HCT116 (cell line): ENCODE results near the gene IGF2.

ENCODE experiments used
- EZH2 ChIP-seq: fragments of 200-600 bp; sonication (generic); IDR thresholded peaks from 2 replicates; pipeline ENCODE4 v1.6.1; 2017; ENCODE audit warnings: antibody characterized with exemption, mixed run types
- POLR2A ChIP-seq: IDR thresholded peaks from 2 replicates; pipeline ENCODE4 v1.7.0; 2011; ENCODE audit warnings: borderline replicate concordance; ENCODE audit not compliant: insufficient read depth, insufficient read length; ENCODE audit errors: extremely low read depth

DNA sequence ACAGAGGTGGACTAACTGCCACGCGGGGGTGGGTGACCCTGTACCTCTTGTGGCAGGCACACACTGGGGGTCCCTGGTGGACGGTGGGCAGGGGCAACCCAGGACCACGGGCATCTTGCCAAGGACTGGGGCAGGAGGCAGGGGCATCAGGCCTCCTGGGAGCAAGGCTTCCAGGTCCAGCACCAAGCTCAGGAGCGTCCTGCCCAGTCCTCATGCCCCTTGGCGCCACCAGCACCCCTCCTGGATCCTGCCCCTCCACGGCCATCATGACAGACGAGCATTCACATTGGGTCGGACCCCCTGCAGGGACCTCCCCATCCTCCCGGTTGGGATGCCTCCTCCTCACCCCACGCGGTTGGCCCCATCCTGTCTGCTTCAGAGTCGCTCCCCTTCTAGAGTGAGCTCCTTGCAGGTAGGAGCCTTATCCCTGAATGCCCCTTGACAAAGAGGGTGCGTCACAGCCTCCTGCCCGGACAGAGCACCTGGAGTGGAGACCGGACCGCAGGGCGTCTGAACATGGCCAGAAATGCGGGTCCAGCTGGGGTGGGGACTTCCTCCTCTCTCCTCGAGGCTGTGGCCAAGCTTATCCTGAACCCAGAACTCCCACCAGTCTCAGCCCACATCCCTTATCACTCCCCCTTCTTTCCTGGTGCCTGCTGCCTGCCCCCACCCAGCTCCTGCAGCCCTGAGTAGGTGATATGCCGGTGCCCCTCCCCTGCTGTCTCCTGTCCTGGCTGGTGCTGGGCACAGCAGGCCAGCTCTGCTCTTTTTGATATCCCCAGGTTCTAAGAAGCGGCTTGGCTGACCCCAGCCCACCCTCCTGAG lies 40.3 kb downstream of the IGF2 start:
- no peak for TF ChIP-seq POLR2A
- TF ChIP-seq EZH2, result no peak
